PC-3 (cell line): ENCODE results near the gene SNTA1.

ENCODE experiments used
- CTCF ChIP-seq: fragments of 300-600 bp; sonication (generic); conservative IDR thresholded peaks from 2 replicates; pipeline ENCODE4 v1.5.1; 2017; ENCODE audit warnings: antibody characterized with exemption, low read depth, mild to moderate bottlenecking, low read length
- EZH2 ChIP-seq: fragments of 300-600 bp; sonication (generic); IDR thresholded peaks from one replicate; pipeline ENCODE4 v1.6.1; 2017; ENCODE audit warnings: antibody characterized with exemption, mild to moderate bottlenecking, low read length; ENCODE audit not compliant: unreplicated experiment
- EZH2phosphoT487 ChIP-seq: fragments of 300-600 bp; sonication (generic); IDR thresholded peaks from 2 replicates; pipeline ENCODE4 v1.6.1; 2018; ENCODE audit warnings: mild to moderate bottlenecking, antibody characterized with exemption, low read length, borderline replicate concordance

DNA sequence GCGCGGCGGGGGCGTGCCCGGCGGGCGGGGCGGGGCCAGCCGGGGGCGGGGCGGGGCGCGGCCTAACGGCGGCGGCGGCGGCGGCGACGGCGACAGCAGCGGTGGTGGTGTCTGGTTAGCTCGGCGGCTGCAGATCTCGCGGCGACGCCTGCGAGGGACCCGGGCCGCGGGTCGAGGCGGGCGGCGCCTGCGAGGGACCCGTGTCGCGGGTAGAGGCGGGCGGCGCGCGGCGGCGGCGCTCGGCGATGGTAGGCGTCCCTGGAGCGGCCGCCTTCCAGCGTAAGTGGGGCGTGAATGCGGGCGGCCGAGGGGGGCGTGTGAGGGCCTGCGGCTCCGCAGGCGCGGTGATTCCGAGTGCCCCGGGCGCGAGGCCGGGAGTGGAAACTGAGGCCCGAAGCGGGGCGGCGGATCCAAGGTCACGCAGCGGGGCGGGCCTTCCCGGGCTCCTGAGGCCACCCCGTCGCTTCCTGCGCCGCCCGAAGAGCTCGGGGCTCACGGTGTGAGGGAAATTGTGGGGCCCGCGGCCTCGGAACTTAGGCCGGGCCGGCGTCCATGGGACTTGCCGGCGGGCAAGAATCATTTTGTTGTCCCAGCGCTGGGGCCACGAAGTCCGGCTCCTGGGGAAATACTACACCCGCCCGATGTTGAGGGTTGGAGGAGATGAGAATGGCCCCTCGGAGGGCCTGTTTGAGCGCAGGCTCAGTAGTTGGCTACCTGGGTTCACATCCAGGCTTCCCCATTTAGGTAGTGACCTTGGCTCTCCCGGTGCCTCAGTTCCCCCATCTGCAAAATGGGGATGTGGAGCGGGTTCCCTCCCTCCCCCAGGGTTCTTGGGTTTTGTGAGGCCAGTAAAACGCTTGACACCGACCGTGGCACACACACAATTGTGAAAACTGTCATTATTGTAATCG is 46.7 kb upstream of the SNTA1 start, which contains the start of gene CBFA2T2:
- no peak for TF ChIP-seq CTCF
- TF ChIP-seq EZH2phosphoT487 = no peak
- no peak for TF ChIP-seq EZH2
